Measurements from ENCODE around the gene PRUNE2. TPM values are rescaled to one million over a fixed set of nuclear protein-coding genes. Genes with fewer than 3 reads are reported as not detected.

PRUNE2 gene
- total RNA-seq, 1 donor = 14.7 TPM

GRCh38 chr9:76690973-76691370 lies 214.9 kb downstream of the PRUNE2 start:
- no peak overlapping the region for H3K4me3 ChIP-seq (ENCODE audit: low read depth, low read length)
- no peak for TF ChIP-seq CTCF (IDR thresholded peaks at IDR 0.05; ENCODE audit: insufficient read depth, low read length)
- DNase-seq (ENCODE audit: low read depth) = no peak

- TF ChIP-seq CTCF (IDR thresholded peaks at IDR 0.05; ENCODE audit: insufficient read depth, low read length) = no peak
- H3K4me3 ChIP-seq (ENCODE audit: low read depth, low read length) = no peak overlapping the region
- DNase-seq (ENCODE audit: low read depth) = no peak
These were observed 215.5 kb downstream of the PRUNE2 start for GRCh38 chr9:76690246-76690972.

GRCh38 chr9:76688471-76689238 lies 217.3 kb downstream of the PRUNE2 start:
- H3K4me3 ChIP-seq (ENCODE audit: low read depth, low read length) = no peak overlapping the region
- no peak for TF ChIP-seq CTCF (IDR thresholded peaks at IDR 0.05; ENCODE audit: insufficient read depth, low read length)
- peak; percentile 36 for DNase-seq (ENCODE audit: low read depth)

- DNase-seq (ENCODE audit: low read depth) = peak; percentile 88
- no peak for TF ChIP-seq CTCF (IDR thresholded peaks at IDR 0.05; ENCODE audit: insufficient read depth, low read length)
- no peak overlapping the region for H3K4me3 ChIP-seq (ENCODE audit: low read depth, low read length)
These were observed 218.0 kb downstream of the PRUNE2 start for GRCh38 chr9:76687861-76688391.

- TF ChIP-seq CTCF (IDR thresholded peaks at IDR 0.05; ENCODE audit: insufficient read depth, low read length) = no peak
- DNase-seq (ENCODE audit: low read depth) = no peak
These were observed 219.2 kb downstream of the PRUNE2 start for GRCh38 chr9:76686756-76687155.

GRCh38 chr9:76684213-76684612 lies 221.7 kb downstream of the PRUNE2 start:
- H3K4me3 ChIP-seq (ENCODE audit: low read depth, low read length) = no peak overlapping the region
- no peak for TF ChIP-seq CTCF (IDR thresholded peaks at IDR 0.05; ENCODE audit: insufficient read depth, low read length)
- DNase-seq (ENCODE audit: low read depth) = no peak

More at GRCh38 chr9:76686756-76687155, 219.2 kb downstream of the PRUNE2 start:
- no peak overlapping the region for H3K4me3 ChIP-seq (ENCODE audit: low read depth, low read length)

Measured in fibroblast of the aortic adventitia (primary cell).